NCI-H2029 (cell line): ENCODE measurements around the gene AHNAK.
"Not testable (repeated sequence)": the region's sequence is repeated elsewhere in the genome, so short reads cannot be mapped to it uniquely, and the experiment has no call there.

Experiments used
- DNase-seq: peaks from one replicate; lab custom pipeline; 2025; lab: John Stamatoyannopoulos, UW

AHNAK gene

GRCh38 chr11:62573592-62574362 is 27.2 kb upstream of the AHNAK start, which contains the start of gene EEF1G:
TSS of gene EEF1G (minus strand) at chr11:62573891. CDS start at chr11:62573842, 49 bp downstream.
- DNase-seq, result peak; percentile 99

DNA sequence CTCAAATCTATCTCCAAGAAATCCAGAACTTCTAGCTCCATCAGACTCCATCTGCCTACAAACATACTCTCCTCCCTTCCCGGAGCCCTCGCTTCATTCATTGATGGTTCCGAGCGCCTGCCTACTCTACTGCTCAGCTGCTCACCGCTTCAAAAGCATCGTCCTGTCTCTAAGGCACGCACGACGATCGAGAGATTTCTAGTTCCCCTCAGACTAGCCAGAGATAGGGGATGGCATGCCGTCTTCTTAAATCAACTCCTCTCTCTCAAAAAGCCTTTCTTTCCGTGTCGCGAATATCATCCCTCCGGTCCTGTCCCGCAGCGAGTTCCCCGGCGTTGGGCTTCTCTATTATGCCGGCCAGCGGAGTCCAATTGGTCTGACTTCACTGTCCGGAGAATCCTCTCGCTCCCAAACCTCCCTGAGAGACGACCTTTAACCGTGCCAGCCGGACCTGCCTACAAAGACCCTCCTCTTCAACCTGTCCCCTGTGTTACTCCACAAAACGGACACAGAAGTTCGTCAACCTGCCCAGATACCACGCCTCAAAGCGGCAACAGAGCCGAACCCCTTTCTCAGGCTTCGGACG is 26.5 kb upstream of the AHNAK start:
- no peak for DNase-seq

- no peak for DNase-seq
Observed at GRCh38 chr11:62572431-62572830, 25.8 kb upstream of the AHNAK start.

- not testable (repeated sequence) for DNase-seq
Observed at GRCh38 chr11:62571493-62571892, 24.9 kb upstream of the AHNAK start.

- DNase-seq, result not testable (repeated sequence)
Observed at GRCh38 chr11:62570903-62571302, 24.3 kb upstream of the AHNAK start.

DNA sequence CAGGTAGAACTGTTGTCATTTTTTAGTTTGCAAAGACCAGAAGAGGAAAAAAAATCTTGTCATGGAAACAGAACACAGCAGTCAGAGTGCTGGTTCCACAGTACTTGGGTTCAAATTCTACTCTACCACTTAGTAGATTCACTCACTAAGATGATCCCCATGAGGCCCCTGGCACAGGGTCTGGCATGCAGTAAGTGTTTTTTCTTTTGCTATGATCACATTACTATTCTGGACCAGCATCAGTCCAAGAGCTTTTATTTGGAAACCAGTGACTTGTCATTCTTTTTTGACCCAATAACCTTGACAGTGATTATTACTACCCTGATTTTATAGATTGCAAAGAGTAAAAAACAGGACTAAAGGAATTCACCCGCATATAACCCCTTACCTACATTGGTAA is 23.0 kb upstream of the AHNAK start:
- DNase-seq, result no peak

GRCh38 chr11:62567018-62567633 is 20.5 kb upstream of the AHNAK start:
- no peak for DNase-seq

GRCh38 chr11:62566247-62566646 is 19.6 kb upstream of the AHNAK start:
- no peak for DNase-seq

- DNase-seq, result no peak
Observed at GRCh38 chr11:62565100-62565802, 18.6 kb upstream of the AHNAK start.

DNA sequence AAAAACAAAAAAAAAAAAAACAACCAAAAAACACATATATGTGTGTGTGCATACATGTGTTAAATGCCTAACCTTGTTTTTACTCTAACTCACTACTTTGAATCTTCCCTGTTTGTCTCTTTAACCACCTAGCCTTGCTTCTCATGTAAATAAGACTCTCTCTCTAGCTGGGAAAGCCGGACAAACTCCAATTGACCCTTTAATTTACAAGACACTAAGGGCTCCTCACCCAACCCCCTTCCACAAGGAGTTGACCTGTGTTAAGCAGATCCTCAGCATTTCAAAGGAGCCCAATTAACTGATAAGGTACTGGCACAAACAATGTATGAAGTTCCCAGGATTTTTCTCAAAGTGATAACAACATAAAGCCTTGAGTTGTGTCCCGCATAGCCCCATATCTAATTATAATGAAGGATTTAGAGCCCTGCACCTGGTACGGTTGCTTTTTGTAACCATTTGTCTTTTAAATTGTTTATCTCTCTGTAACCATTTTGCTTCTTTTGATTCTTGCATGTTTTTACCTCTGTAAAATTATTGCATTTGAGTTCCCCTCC is 15.1 kb upstream of the AHNAK start:
- not testable (repeated sequence) for DNase-seq

DNA sequence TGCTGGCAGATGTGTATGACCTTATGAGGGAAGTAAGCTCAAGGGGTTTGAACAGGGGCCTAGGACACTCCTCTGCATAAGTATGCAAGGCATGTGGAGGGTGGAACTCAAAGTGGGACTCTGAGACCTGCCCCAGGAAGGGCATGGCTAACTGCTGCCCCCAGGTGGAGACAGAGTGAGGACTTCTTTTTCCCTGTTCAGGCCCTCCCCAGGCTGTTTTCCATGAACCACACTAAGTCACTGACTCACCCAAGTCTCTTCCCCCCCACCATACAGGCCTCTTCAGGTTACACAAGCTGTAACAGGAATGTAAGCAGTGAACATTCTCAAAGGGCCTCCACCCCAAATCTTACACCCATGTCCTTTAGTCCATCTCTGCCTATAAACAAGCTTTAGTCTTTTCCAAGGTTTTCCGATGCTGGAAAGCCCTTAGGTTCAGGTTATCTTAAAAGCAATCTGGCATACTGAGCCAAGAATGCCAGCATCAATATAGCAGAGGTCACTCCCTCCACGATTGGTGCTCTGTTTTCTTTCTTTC is 14.0 kb upstream of the AHNAK start:
- peak; percentile 37 for DNase-seq

DNA sequence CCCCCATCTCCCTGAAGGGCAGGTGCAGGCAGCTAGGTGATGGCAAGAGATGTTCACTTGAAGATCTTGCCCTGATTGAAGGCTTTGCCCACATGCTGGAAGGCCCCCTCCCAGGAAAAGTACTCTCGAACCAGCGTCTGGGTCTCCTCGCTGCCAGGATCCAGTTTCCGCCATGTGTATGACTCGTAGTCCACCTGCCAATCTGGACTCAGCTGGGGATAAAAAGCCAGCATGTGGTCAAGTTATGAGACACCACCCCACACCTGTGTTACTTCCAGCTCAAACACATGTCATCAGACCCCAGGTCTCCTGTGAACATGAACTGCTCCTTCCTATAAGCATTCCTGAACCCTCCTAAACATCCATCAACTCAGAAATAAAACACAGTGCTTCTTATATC is 13.0 kb upstream of the AHNAK start:
- not testable (repeated sequence) for DNase-seq

- no peak for DNase-seq
Observed at GRCh38 chr11:62559204-62559603, 12.6 kb upstream of the AHNAK start.

GRCh38 chr11:62558669-62559068 is 12.1 kb upstream of the AHNAK start:
- DNase-seq, result no peak

DNA sequence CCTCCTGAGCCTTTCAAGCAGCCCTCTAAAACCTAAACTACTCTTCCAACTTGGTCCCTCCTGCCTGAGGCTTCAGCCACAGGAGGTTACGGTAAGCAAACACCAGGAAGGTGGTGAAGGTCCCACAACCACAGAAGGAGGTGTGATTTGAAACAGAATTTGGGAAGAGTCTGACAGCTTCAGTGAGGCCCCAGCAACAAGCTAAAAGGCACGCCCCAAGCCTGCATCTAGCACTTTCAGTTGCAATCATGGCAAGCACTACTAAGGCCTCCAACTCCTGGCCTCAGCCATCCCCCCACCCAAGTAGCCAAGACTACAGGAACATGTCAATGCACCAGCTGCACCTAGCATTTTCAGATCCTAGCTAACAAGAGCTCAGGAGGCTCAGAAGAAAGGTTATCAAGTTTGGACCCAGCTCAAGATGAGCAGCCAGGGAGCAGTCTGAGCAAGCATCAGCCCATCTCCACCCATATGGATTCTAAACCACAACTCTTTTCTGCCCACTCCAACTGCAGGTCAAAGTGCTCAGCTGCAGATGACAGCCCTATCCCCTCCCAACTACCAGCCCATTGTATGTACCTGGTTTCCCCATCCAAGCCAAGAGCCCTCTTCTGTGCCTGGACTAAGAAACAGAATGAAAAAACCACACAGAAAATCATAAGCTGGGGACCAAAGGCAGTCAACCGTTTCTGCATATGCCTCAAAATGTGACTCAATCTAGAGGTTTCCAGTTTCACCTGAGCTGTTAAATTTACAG is 10.4 kb upstream of the AHNAK start:
- DNase-seq, result no peak

- peak; percentile 79 for DNase-seq
Observed at GRCh38 chr11:62556108-62556874, 9.7 kb upstream of the AHNAK start.

DNA sequence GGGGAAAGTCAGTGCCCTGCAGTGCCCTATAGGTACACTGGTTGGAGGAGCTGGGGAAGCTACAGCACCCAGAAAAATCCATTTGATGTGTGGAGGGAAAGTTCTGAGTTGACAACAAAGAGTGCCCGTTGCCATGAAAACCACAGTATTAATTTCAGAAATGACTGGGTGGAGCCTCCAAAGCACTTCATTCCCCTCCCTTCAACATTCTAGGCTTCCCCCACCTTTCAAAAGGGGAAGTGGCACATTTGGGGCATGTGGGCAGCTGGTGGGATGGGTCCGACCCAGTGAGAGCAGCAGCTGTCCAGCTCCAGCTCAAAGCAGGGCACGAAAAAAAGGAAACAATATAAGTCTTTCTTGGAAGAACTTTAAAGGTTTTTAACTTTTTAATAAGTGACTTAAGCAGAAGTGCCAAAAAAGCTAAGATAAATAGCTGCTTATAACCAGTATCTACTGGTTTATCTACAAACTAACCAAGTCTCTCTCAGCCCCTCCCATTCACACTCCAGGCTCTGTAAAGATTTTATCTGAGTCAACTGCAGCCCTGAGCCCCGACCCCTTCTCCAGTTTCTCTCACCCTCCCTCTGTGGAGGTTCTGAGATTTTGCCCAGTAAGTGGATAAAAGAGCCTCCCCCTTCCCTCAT is 9.0 kb upstream of the AHNAK start:
- DNase-seq, result no peak

DNA sequence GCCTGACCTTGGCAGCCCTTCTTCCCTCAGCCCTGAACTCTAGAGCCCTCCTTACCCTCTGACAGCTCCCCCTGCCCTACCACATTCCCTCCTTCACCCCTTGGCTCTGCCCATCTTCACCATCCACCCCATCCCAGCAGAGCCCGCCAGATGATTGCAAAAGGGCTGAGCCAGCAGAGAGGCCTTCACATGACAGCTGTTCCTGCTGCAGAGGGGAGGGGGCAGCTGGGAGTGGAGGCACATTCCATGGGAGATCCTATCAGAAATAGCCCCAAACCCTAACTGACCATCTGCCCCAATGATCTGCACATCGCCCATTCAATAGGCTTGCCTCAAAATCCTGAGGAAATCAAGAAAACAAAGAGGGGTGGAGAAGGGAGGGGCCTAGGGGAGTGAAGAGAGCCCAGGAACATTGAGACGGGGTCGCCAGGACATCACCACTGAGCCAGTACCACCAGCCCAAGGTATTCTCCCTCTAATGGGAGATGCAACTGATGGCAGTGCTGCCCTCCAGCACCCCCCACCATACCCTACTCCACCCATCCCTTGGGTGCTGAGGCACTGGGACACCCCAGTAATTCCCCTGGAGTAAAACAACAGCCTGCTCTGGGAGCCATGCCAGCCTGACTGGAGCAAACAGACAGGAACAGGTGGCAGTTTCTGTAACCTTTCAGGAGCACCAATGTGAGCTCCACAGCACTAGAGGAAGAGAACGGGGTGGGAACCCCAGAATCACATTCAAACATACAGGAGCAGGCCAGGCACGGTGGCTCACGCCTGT is 8.0 kb upstream of the AHNAK start:
- no peak for DNase-seq

- DNase-seq, result no peak
Observed at GRCh38 chr11:62553839-62554361, 7.3 kb upstream of the AHNAK start.
